SK-N-MC (cell line): ENCODE results near the gene DECR2.

Experiments
- FOXP2 ChIP-seq: optimal IDR thresholded peaks from 2 replicates; pipeline ENCODE3; 2011; ENCODE audit warnings: mild to moderate bottlenecking, moderate library complexity; ENCODE audit not compliant: insufficient read depth; ENCODE audit errors: extremely low read length, control extremely low read depth
- POLR2AphosphoS5 ChIP-seq: IDR thresholded peaks from 2 replicates; pipeline ENCODE4 v1.6.1; 2012; ENCODE audit warnings: mild to moderate bottlenecking, low read depth, low read length, borderline replicate concordance

DNA sequence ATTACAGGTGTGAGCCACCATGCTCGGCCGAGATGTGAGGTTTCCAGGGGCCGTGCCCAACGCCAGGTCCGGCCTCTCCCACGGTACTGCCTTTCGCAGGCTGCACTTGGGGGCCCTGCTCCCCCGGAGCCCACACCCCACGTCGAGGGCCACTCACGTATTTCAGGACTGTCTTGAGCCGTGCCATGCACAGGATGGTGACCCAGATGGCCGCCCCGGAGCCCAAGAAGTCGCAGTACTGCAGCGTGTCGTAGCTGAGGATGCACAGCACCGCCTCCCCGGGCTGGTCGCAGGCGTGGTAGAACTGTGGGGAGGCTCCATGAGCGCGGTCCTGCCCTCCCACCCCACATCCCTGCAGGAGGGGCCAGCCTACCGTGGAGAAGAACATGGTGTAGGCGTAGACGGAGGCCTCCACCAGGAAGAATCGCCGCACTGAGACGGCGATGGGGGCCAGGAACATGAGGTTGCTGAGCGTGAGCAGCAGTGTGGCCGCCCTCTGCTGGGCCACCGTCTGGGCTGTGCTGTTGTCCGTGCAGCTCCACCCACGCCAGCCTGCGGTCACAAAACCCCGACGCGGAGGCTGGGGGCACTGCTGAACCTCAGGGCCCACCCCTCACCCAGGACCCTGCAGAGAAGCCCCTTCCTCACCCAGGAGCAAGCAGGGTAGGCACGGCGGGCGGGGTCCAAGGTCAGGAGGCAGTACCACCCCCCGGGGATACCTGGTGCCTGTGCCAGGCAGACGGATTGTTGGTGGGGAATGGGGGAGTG lies 27.7 kb upstream of the DECR2 start:
- TF ChIP-seq POLR2AphosphoS5 (no peak), FOXP2 (no peak)
